Activated B cell treated with CpG ODN at 0.5 μM for 24 hours (primary cell): Measurements from ENCODE around the gene SNX8. TPM values are rescaled to one million over a fixed set of nuclear protein-coding genes. Genes with fewer than 3 reads are reported as not detected.
A peak's percentile ranks its signal among the peaks of the same experiment; 100 is the strongest.
"Not testable (repeated sequence)": the region's sequence is repeated elsewhere in the genome, so short reads cannot be mapped to it uniquely, and the experiment has no call there.

Source experiments
- ATAC-seq: fragments of 200-7000 bp; cut with Tn5 transposase; one replicate; pipeline ENCODE4 v1.10.0; 2021; ENCODE audit warnings: low read depth, mild to moderate bottlenecking, moderate library complexity
- CTCF ChIA-PET: fragments of 350-600 bp; sonication (Branson Sonifier 250); formaldehyde crosslinking; loops from one replicate; lab custom pipeline; 2021; ENCODE audit warnings: antibody characterized with exemption; lab: Charles Lee
- POLR2A ChIA-PET: fragments of 350-600 bp; sonication (Branson Sonifier 250); formaldehyde crosslinking; loops from one replicate; lab custom pipeline; 2021; ENCODE audit warnings: antibody characterized with exemption; lab: Charles Lee
- DNase-seq: peaks from one replicate; pipeline ENCODE4 v3.0.0; 2022
- H3K27ac Mint-ChIP-seq: one replicate; pipeline ENCODE4 v1.8.0; 2020; ENCODE audit warnings: mixed read lengths
- H3K27me3 Mint-ChIP-seq: one replicate; pipeline ENCODE4 v1.8.0; 2021; ENCODE audit warnings: mixed read lengths
- H3K36me3 Mint-ChIP-seq: one replicate; pipeline ENCODE4 v1.8.0; 2021; ENCODE audit warnings: low read depth, mixed read lengths
- H3K4me1 Mint-ChIP-seq: one replicate; pipeline ENCODE4 v1.8.0; 2021; ENCODE audit warnings: mixed read lengths
- H3K4me3 Mint-ChIP-seq: one replicate; pipeline ENCODE4 v1.8.0; 2020; ENCODE audit warnings: mild to moderate bottlenecking, mixed read lengths
- H3K9me3 Mint-ChIP-seq: one replicate; pipeline ENCODE4 v1.8.0; 2020; ENCODE audit warnings: mixed read lengths
- intact Hi-C: fragments of 100-400 bp; cut with micrococcal nuclease; formaldehyde crosslinking; loops from one replicate; pipeline ENCODE4 v1.15.1; 2024
- total RNA-seq: library from RNA; stranded (reverse); gene quantifications from 2 replicates; pipeline ENCODE4 v1.2.3, GENCODE V29; 2022
- TF ChIP-seq, protein P1 (sequence below): fragments of 200-600 bp; IDR thresholded peaks from one replicate; pipeline ENCODE4 v1.8.0; 2022; ENCODE audit warnings: antibody characterized with exemption, mild to moderate bottlenecking

The SNX8 gene
- total RNA-seq, 1 donor from 2014 or later = 175 TPM

- H3K27ac Mint-ChIP-seq = peak overlapping the region; percentile 98
- intact Hi-C loops = loop anchor here (10.0 kb wide), 1 partner anchor 1288 kb away; no protein-coding TSS in a partner anchor
- TF ChIP-seq, protein P1, sequence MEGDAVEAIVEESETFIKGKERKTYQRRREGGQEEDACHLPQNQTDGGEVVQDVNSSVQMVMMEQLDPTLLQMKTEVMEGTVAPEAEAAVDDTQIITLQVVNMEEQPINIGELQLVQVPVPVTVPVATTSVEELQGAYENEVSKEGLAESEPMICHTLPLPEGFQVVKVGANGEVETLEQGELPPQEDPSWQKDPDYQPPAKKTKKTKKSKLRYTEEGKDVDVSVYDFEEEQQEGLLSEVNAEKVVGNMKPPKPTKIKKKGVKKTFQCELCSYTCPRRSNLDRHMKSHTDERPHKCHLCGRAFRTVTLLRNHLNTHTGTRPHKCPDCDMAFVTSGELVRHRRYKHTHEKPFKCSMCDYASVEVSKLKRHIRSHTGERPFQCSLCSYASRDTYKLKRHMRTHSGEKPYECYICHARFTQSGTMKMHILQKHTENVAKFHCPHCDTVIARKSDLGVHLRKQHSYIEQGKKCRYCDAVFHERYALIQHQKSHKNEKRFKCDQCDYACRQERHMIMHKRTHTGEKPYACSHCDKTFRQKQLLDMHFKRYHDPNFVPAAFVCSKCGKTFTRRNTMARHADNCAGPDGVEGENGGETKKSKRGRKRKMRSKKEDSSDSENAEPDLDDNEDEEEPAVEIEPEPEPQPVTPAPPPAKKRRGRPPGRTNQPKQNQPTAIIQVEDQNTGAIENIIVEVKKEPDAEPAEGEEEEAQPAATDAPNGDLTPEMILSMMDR = no peak
- ChIA-PET CTCF (interaction anchor here (0.9 to 1.3 kb wide), 2 partner anchors 12 to 26 kb away, joined by 3 to 4 read pairs; no protein-coding TSS in a partner anchor), POLR2A (interaction anchor here (0.9 to 3.1 kb wide), 9 partner anchors 14 to 372 kb away, joined by 3 to 75 read pairs (median 10); partner anchors contain the start of genes EIF3B, MRM2 and NUDT1)
- peaks cover 41% of the 10 kb centered on the region for H3K36me3 Mint-ChIP-seq
- H3K4me3 Mint-ChIP-seq = no peak overlapping the region
- ATAC-seq = peak; percentile 12
- H3K4me1 Mint-ChIP-seq = peaks cover 51% of the 10 kb centered on the region
- peak; percentile 33 for DNase-seq
- no peaks in the 10 kb centered on the region for H3K9me3 Mint-ChIP-seq
- H3K27me3 Mint-ChIP-seq = no peaks in the 10 kb centered on the region
Measured at GRCh38 chr7:2312267-2312929, 1.8 kb downstream of the SNX8 start.

- CTCF ChIA-PET = no interaction called here
Measured at GRCh38 chr7:2309889-2310331, 4.3 kb downstream of the SNX8 start.

DNA sequence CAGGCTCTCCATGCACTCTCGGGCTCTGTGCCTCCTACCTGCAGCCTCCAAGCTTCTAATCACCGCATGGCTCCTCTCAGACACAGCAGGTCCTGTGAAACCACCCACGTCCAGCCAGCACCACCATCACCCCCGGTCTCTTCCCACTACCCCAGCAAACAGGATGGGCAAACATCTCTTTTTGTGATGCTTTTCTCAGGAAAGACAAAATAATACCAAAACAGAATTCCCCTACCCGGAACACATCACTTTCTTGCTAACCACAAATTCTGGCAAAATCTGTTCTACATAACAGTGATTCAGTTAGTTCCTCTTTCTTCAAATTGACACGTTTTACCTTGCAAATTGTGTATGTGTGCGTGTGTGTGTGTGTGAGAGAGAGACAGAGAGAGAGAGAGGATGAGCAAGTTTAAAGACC is 6.5 kb downstream of the SNX8 start:
- peak; percentile 64 for ATAC-seq
- TF ChIP-seq, protein P1 = no peak
- Mint-ChIP-seq H3K36me3 (peaks cover 47% of the 10 kb centered on the region), H3K9me3 (no peaks in the 10 kb centered on the region), H3K27ac (peak overlapping the region; percentile 94), H3K4me1 (peaks cover 77% of the 10 kb centered on the region), H3K4me3 (peak overlapping the region; percentile 85), H3K27me3 (no peaks in the 10 kb centered on the region)
- DNase-seq = peak; percentile 53
- ChIA-PET CTCF (no interaction called here), POLR2A (interaction anchor here (0.7 to 1.5 kb wide), 12 partner anchors 9 to 1018 kb away, joined by 3 to 15 read pairs (median 8); partner anchors contain the start of gene EIF3B)
- intact Hi-C loops = loop anchor here (1.0 to 5.0 kb wide), 2 partner anchors 8 to 215 kb away; no protein-coding TSS in a partner anchor

More at GRCh38 chr7:2309889-2310331, 4.3 kb downstream of the SNX8 start:
- TF ChIP-seq, protein P1 = no peak
- Mint-ChIP-seq H3K9me3 (no peaks in the 10 kb centered on the region), H3K27ac (peak overlapping the region; percentile 98), H3K4me1 (peaks cover 75% of the 10 kb centered on the region), H3K4me3 (no peak overlapping the region), H3K27me3 (no peaks in the 10 kb centered on the region), H3K36me3 (peaks cover 51% of the 10 kb centered on the region)
- DNase-seq (no peak), ATAC-seq (no peak)
- intact Hi-C loops = loop anchor here (5.0 to 10.0 kb wide), 2 partner anchors 212 to 1285 kb away; no protein-coding TSS in a partner anchor
- POLR2A ChIA-PET = interaction anchor here (1.2 to 1.8 kb wide), 7 partner anchors 9 to 68 kb away, joined by 3 to 14 read pairs (median 5); partner anchors contain the start of genes MRM2 and NUDT1

DNA sequence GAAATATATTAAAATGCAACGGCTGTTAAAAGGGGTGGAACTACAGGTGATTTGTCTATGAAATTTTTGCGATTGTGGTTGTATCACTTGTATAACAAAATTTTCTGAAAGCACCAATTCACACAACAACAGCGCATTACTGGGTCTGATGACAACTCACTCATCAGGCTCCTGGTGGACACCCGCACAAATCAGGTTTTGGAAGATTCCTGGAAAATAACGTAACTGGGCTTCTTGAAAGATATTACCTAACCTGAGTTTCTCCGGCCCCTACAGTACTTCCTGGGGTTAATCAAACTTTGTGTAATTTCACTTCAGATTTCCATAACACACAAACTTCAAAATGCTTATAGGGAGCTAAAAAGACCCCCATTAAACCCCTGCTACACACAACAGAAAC is 7.6 kb downstream of the SNX8 start:
- POLR2A ChIA-PET = interaction anchor here (0.6 to 1.5 kb wide), 12 partner anchors 8 to 1017 kb away, joined by 3 to 15 read pairs (median 6); partner anchors contain the start of gene EIF3B
- ATAC-seq (no peak), DNase-seq (no peak)
- peak overlapping the region; percentile 83 for H3K27ac Mint-ChIP-seq
- H3K9me3 Mint-ChIP-seq = no peaks in the 10 kb centered on the region
- H3K27me3 Mint-ChIP-seq = no peaks in the 10 kb centered on the region
- TF ChIP-seq, protein P1 = no peak
- peaks cover 42% of the 10 kb centered on the region for H3K36me3 Mint-ChIP-seq
- H3K4me3 Mint-ChIP-seq = peak overlapping the region; percentile 85
- intact Hi-C loops = loop anchor here (1.0 to 5.0 kb wide), 2 partner anchors 7 to 216 kb away; no protein-coding TSS in a partner anchor
- peaks cover 76% of the 10 kb centered on the region for H3K4me1 Mint-ChIP-seq
- CTCF ChIA-PET = no interaction called here

DNA sequence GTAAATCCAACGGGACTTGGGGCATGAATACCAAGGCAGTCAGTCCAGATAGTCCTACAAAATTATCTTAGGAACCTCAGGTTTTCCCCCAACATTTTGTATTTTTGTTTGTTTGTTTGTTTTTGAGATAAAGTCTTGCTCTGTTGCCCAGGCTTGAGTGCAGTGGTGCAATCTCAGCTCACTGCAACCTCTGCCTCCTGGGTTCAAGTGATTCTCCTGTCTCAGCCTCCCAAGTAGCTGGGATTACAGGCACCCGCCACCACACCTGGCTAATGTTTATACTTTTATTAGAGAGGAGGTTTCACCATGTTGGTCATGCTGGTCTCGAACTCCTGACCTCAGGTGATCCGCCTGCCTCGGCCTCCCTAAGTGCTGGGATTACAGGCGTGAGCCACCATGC is 9.0 kb downstream of the SNX8 start:
- H3K36me3 Mint-ChIP-seq = peaks cover 38% of the 10 kb centered on the region
- intact Hi-C loops = loop anchor here (5.0 kb wide), 1 partner anchor 217 kb away; no protein-coding TSS in a partner anchor
- POLR2A ChIA-PET = interaction anchor here (0.7 kb wide), 1 partner anchor 9 kb away, joined by 6 read pairs; the partner anchor contains the start of gene SNX8
- H3K27me3 Mint-ChIP-seq, CTCF ChIA-PET, H3K4me3 Mint-ChIP-seq, H3K9me3 Mint-ChIP-seq, ATAC-seq, DNase-seq: not testable (repeated sequence)
- H3K27ac Mint-ChIP-seq = peak overlapping the region; percentile 63
- H3K4me1 Mint-ChIP-seq = peaks cover 77% of the 10 kb centered on the region

DNA sequence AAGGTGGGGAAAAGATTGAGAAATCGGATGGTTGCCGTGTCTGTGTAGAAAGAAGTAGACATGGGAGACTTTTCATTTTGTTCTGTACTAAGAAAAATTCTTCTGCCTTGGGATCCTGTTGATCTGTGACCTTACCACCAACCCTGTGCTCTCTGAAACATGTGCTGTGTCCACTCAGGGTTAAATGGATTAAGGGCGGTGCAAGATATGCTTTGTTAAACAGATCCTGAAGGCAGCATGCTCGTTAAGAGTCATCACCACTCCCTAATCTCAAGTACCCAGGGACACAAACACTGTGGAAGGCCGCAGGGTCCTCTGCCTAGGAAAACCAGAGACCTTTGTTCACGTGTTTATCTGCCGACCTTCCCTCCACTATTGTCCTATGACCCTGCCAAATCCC is 10.7 kb downstream of the SNX8 start:
- ATAC-seq, H3K27ac Mint-ChIP-seq, POLR2A ChIA-PET, H3K4me3 Mint-ChIP-seq, intact Hi-C loops, H3K27me3 Mint-ChIP-seq, CTCF ChIA-PET, DNase-seq, H3K9me3 Mint-ChIP-seq: not testable (repeated sequence)
- H3K36me3 Mint-ChIP-seq = peaks cover 27% of the 10 kb centered on the region
- H3K4me1 Mint-ChIP-seq = peaks cover 82% of the 10 kb centered on the region

GRCh38 chr7:2302743-2303397 is 11.4 kb downstream of the SNX8 start:
- intact Hi-C loops, H3K9me3 Mint-ChIP-seq, ATAC-seq, H3K27ac Mint-ChIP-seq, DNase-seq, H3K4me3 Mint-ChIP-seq, CTCF ChIA-PET, H3K27me3 Mint-ChIP-seq, POLR2A ChIA-PET: not testable (repeated sequence)
- H3K36me3 Mint-ChIP-seq = peaks cover 25% of the 10 kb centered on the region
- peaks cover 83% of the 10 kb centered on the region for H3K4me1 Mint-ChIP-seq
